NCI-H82 (cell line): Measurements from ENCODE around the gene FFAR3.
"Not testable (repeated sequence)": the region's sequence is repeated elsewhere in the genome, so short reads cannot be mapped to it uniquely, and the experiment has no call there.

ENCODE experiments used
- DNase-seq: peaks from one replicate; lab custom pipeline; 2025; lab: John Stamatoyannopoulos, UW

The FFAR3 gene

GRCh38 chr19:35401416-35401815 lies 43.2 kb downstream of the FFAR3 start:
- not testable (repeated sequence) for DNase-seq

DNA sequence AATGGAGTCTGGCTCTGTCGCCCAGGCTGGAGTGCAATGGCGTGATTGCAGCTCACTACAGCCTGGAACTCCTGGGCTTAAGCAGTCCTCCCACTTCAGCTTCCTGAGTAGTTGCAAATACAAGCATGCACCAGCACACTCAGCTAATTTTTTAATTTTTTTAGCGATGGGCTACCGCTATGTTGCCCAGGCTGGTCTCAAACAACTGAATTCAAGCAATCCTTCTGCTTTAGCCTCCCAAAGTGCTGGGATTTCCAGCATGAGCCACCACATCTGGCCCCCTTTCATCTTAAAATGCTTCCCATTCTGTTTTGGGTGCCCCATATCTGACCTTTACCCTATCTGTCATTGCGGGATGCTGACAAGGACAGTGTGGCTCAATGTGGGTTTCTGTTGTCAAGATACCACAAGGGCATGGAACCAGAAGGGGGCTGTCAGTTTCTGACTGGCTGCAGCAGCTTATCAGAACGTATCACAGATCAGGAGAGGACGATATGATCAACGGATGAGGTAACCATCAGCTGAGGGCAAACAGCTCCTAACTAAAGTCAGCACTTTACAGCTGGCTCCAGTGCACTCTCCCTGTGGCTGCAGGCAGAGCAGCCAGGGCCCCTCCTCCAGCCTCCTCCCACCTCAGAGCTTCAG lies 45.0 kb downstream of the FFAR3 start:
- DNase-seq = no peak

DNA sequence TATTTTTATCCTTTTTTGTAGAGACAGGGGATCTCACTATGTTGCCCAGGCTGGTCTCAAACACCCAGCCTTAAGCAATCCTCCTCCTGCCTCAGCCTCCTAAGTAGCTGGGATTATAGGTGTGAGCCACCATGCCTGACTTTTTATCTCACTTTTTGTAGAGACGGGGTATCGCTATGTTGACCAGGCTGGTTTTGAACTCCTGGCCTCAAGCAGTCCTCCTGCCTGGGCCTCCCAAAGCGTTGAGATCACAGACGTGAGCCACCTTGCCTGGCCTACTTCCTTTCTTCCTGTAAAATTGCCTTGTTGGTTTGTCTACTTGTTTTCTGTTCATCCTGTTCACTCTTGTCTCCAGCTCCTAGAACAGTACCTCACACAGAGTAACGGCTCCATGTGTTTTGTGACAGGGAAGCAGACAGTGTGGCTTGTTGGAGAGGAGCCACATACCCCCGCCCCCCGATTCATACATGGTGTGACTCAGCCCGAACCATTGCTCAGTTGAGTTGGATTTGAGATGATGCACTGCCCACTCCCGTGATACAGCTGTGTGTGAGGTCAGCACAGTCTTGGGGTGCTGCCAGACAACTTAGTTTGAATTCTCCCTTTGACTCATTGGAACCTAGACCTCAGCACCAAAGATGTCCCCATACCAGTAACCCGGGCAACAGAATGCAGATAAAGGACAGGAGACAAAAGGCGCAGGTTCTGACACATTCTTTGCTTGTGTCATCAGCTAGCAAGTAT lies 46.8 kb downstream of the FFAR3 start:
- DNase-seq = no peak

DNA sequence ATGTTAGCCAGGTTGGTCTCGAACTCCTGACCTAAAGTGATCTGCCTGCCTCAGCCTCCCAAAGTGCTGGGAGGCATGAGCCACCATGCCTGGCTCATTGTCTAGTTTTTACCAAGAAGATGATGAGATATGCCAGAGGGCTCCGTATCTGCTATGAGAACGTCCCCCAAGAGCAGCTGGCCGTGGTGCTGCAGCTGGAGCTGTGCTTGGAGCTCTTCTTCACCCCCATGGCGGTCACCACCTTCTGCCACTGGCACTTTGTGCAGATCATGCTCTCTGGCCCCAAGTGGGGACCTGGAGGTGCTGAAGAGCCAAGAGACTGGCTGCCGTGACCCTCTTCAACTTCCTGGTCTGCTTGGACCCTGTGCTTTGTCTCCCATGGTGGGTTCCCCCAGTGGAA lies 49.4 kb downstream of the FFAR3 start:
- DNase-seq = no peak

DNA sequence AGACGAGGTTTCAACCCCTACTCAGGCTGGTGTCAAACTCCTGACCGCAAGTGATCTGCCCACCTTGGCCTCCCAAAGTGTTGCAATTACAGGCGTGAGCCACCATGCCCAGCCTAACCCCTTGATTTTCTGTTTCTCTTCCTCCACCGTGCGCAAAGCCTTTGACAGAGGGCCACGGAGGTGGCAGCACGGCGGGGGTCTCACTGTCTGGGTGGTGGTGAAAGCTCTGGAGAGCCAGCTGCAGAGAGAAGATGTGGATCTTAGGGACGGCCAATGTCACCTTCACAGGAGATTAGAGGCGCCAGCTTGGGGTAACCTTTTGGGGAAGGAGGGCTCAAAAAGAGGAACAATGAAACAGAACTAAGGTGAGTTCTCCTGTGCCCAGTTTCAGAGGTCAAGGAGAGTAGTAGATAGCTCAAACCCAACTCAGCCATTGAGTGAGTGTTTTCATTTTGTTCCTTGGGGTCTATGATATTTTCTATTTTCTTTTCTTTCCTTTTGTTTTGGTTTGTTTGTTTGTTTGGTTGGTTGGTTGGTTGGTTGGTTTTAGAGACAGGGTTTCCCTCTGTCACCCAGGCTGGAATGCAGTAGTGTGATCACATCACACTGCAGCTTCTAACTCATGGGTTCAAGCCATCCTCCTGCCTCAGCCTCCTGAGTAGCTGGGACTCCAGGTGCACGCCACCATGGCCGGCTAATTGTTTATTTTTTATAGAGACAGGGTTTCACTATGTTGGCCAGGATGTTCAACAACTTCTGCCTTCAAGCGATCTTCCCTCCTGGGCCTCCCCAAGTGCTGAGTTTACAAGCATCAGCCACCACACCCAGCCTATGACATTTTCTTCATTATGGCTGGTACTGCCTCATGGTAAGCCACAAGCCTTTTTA lies 50.3 kb downstream of the FFAR3 start:
- DNase-seq = no peak

DNA sequence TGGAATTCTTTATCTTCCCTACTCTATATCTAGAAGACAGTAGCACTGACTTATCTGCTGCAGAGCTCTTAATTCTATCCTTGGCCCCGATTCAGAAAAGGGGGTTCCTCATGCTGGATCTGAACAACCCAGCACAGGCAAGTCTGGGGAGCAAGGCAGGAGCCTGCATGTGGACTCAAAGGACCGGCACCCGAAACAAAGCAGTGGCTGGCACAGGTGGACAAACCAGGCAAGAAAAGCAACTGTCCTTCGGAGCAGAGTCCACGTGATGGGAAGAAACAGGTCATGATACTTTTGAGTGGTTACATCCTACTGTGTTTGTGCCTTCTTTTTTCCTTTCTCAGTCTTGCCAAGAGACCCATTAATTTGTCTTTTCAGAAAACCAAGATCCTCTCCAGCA lies 50.9 kb downstream of the FFAR3 start:
- DNase-seq = no peak
